OCI-LY7 (cell line): Measurements from ENCODE around the gene LIN37. TPM values are rescaled to one million over a fixed set of nuclear protein-coding genes. Genes with fewer than 3 reads are reported as not detected.

ENCODE experiments used
- BruUV-seq: library from RNA; stranded (reverse); fragments of 400-500 nt; replicated peaks from 2 replicates; lab custom pipeline; 2021; lab: Mats Ljungman, UMichigan
- CTCF ChIA-PET: fragments of 300-600 bp; sonication (Branson Sonifier 250); formaldehyde crosslinking; loops from one replicate; lab custom pipeline; 2022; ENCODE audit warnings: antibody characterized with exemption; ENCODE audit not compliant: unreplicated experiment; lab: Charles Lee
- POLR2A ChIA-PET: fragments of 300-600 bp; sonication (Branson Sonifier 250); formaldehyde crosslinking; loops from one replicate; lab custom pipeline; 2022; ENCODE audit warnings: antibody characterized with exemption; lab: Charles Lee
- DNase-seq: peaks from one replicate; pipeline ENCODE4 v3.0.0-alpha.2; 2015; ENCODE audit warnings: low spot score
- H2AFZ ChIP-seq: fragments of 200-600 bp; sonication (generic), shearing (Covaris generic); 2 replicates; pipeline ENCODE4 v1.6.1; 2014; ENCODE audit warnings: mild to moderate bottlenecking, antibody characterized with exemption, low read length, moderate library complexity
- H3K27ac ChIP-seq: fragments of 200-600 bp; sonication (generic); 2 replicates; pipeline ENCODE4 v1.5.1; 2014; ENCODE audit warnings: mixed run types, low read depth, mild to moderate bottlenecking, moderate library complexity, low read length, inconsistent platforms; ENCODE audit not compliant: poor library complexity, severe bottlenecking
- H3K36me3 ChIP-seq: fragments of 200-600 bp; sonication (generic); 2 replicates; pipeline ENCODE4 v1.6.1; 2014; ENCODE audit warnings: mild to moderate bottlenecking, antibody characterized with exemption, low read length, moderate library complexity, mixed read lengths; ENCODE audit not compliant: insufficient read depth
- H3K4me1 ChIP-seq: fragments of 200-600 bp; sonication (generic); 2 replicates; pipeline ENCODE4 v1.5.1; 2014; ENCODE audit warnings: mild to moderate bottlenecking, low read length; ENCODE audit not compliant: insufficient read depth, poor library complexity, severe bottlenecking
- H3K4me2 ChIP-seq: fragments of 200-600 bp; sonication (generic); 2 replicates; pipeline ENCODE4 v1.6.1; 2014; ENCODE audit warnings: mild to moderate bottlenecking, low read length
- H3K4me3 ChIP-seq: fragments of 200-600 bp; sonication (generic); 2 replicates; pipeline ENCODE4 v1.5.1; 2014; ENCODE audit warnings: mild to moderate bottlenecking, low read depth, low read length; ENCODE audit not compliant: poor library complexity, severe bottlenecking
- H3K79me2 ChIP-seq: fragments of 200-600 bp; sonication (generic); 2 replicates; pipeline ENCODE4 v1.6.1; 2016; ENCODE audit warnings: low read depth, mild to moderate bottlenecking, low read length, moderate library complexity, mixed read lengths; ENCODE audit not compliant: insufficient read depth
- H3K9me2 ChIP-seq: fragments of 200-600 bp; sonication (generic); 2 replicates; pipeline ENCODE4 v1.6.1; 2016; ENCODE audit warnings: mild to moderate bottlenecking, low read length, mixed read lengths; ENCODE audit not compliant: insufficient read depth
- H3K9me3 ChIP-seq: fragments of 200-600 bp; sonication (generic); 2 replicates; pipeline ENCODE4 v1.6.1; 2014; ENCODE audit warnings: mild to moderate bottlenecking, mixed run types, low read length, mixed read lengths
- H4K20me1 ChIP-seq: fragments of 200-600 bp; sonication (generic); 2 replicates; pipeline ENCODE4 v1.6.1; 2014; ENCODE audit warnings: mild to moderate bottlenecking, antibody characterized with exemption, low read length, moderate library complexity, mixed read lengths; ENCODE audit not compliant: insufficient read depth
- EZH2phosphoT487 ChIP-seq: fragments of 200-600 bp; sonication (generic); IDR thresholded peaks from 2 replicates; pipeline ENCODE4 v1.6.1; 2018; ENCODE audit warnings: low read depth, borderline replicate concordance, mild to moderate bottlenecking, mixed run types, antibody characterized with exemption, low read length, moderate library complexity, mixed read lengths
- intact Hi-C: fragments of 100-400 bp; cut with micrococcal nuclease; formaldehyde crosslinking; loops from one replicate; pipeline ENCODE4 v1.10.0; 2022; ENCODE audit not compliant: unreplicated experiment
- total RNA-seq, 2 experiments: library from RNA; depleted of rRNA in 1 of 2; stranded (reverse); fragments of >200 nt in 1 of 2; shearing (Covaris generic) in 1 of 2; gene quantifications; 2 replicates each; pipeline ENCODE4 v1.2.3, GENCODE V29; 2014 to 2022
- TF ChIP-seq, protein P1 (sequence below): fragments of 200-600 bp; sonication (generic); conservative IDR thresholded peaks from 2 replicates; pipeline ENCODE4 v1.5.1; 2014; ENCODE audit warnings: mild to moderate bottlenecking, antibody characterized with exemption, low read length, moderate library complexity, mixed read lengths

LIN37 gene
- total RNA-seq, 2 experiments from 2014 or later: 11.6 to 11.7 TPM

DNA sequence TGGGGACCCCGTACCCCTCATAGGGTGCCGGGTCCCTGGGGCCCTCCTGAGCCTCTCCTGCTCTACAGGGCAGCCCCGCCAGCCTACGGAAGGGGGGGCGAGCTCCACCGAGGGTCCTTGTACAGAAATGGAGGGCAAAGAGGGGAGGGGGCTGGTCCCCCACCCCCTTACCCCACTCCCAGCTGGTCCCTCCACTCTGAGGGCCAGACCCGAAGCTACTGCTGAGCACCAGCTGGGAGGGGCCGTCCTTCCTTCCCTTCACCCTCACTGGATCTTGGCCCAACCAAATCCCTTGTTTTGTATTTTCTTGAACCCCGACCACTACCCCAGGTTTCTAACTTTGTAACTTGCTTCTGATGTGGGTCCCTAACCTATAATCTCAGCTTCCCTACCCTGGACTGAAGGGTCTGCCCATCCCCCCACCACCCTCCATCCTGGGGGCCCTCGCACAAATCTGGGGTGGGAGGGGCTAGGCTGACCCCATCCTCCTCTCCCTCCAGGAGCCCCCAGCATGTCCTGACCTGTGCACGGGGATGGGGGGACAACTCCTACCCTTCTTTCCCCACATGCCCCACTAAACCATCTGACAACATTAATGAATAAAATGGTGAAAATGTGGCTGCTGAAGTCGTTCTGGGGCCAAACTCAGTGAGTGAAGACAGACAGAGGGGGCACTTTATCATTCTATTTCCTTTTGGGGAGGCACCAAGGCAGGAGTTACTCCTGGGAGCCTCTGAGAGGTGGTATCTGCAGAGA, 40.0 kb downstream of the LIN37 start:
- no peaks in the 10 kb centered on the region for H3K9me3 ChIP-seq
- no peak overlapping the region for H3K4me3 ChIP-seq
- H3K79me2 ChIP-seq: no peaks in the 10 kb centered on the region
- H3K4me2 ChIP-seq: no peak overlapping the region
- no peaks in the 10 kb centered on the region for H3K9me2 ChIP-seq
- no peaks in the 10 kb centered on the region for H4K20me1 ChIP-seq
- BruUV-seq: TSS peak; percentile 85
- no peaks in the 10 kb centered on the region for H3K4me1 ChIP-seq
- no peak for DNase-seq
- intact Hi-C loops: no loop called here
- no peak overlapping the region for H2AFZ ChIP-seq
- ChIA-PET POLR2A (no interaction called here), CTCF (no interaction called here)
- no peak overlapping the region for H3K27ac ChIP-seq
- H3K36me3 ChIP-seq: no peaks in the 10 kb centered on the region
- no peak for TF ChIP-seq EZH2phosphoT487
- TF ChIP-seq, protein P1, sequence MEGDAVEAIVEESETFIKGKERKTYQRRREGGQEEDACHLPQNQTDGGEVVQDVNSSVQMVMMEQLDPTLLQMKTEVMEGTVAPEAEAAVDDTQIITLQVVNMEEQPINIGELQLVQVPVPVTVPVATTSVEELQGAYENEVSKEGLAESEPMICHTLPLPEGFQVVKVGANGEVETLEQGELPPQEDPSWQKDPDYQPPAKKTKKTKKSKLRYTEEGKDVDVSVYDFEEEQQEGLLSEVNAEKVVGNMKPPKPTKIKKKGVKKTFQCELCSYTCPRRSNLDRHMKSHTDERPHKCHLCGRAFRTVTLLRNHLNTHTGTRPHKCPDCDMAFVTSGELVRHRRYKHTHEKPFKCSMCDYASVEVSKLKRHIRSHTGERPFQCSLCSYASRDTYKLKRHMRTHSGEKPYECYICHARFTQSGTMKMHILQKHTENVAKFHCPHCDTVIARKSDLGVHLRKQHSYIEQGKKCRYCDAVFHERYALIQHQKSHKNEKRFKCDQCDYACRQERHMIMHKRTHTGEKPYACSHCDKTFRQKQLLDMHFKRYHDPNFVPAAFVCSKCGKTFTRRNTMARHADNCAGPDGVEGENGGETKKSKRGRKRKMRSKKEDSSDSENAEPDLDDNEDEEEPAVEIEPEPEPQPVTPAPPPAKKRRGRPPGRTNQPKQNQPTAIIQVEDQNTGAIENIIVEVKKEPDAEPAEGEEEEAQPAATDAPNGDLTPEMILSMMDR: no peak

DNA sequence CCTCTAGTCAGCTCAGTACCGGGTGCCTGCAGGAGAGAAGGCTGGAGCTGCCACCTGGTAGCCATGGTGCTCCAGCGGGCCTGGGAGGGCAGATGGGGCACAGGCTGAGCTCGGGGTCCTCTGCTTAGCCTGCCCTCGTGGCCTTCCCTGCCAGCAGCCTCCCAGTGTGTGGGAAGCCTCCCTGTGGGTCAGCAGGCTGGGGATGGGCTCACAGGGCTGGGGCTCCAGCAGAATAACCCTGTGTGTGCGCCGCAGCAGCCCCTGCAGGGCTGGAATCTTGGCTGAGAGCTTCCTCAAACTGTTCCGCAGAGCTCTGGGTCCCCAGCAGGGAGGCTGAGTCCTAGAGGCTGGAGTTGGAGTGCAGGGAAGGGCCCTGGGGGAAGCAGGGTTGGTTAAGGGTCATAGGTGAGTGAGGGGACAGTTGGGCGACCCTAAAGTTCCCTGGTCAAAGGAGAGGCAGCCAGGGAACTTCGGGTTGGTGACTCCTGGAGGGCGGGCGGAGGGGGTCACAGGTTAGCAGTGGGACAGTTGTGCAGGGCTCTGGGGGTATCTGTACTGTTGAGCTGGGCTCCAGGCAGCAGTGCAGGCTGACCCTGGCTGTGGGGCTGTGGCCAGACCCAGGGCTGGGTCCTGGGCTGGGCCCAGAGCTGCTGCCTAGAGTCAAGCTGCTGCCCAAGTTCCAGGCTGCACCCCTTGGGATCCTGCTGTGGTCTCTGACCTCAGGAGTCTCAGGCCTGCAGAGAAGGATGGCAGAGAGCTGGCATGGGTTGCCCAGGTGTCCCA, 41.0 kb downstream of the LIN37 start:
- H3K9me2 ChIP-seq: no peaks in the 10 kb centered on the region
- intact Hi-C loops: no loop called here
- no peaks in the 10 kb centered on the region for H3K36me3 ChIP-seq
- H3K9me3 ChIP-seq: no peaks in the 10 kb centered on the region
- H3K4me2 ChIP-seq: no peak overlapping the region
- ChIA-PET CTCF (no interaction called here), POLR2A (interaction anchor here (0.6 to 1.0 kb wide), 2 partner anchors 9 to 45 kb away, joined by 3 read pairs; no protein-coding TSS in a partner anchor)
- DNase-seq: no peak
- no peak overlapping the region for H3K4me3 ChIP-seq
- H4K20me1 ChIP-seq: no peaks in the 10 kb centered on the region
- TF ChIP-seq EZH2phosphoT487: no peak
- TF ChIP-seq, protein P1: no peak
- no peaks in the 10 kb centered on the region for H3K79me2 ChIP-seq
- no peaks in the 10 kb centered on the region for H3K4me1 ChIP-seq
- H3K27ac ChIP-seq: no peak overlapping the region
- H2AFZ ChIP-seq: no peak overlapping the region
- BruUV-seq: no TSS peak
